ENCODE data around the gene SRGN. TPM values are rescaled to one million over a fixed set of nuclear protein-coding genes. Genes with fewer than 3 reads are reported as not detected.

SRGN gene
- total RNA-seq, 4 donors from 2014 or later, result 90.0 to 313 (median 105) TPM

GRCh38 chr10:69051303-69051702, 36.6 kb upstream of the SRGN start:
- DNase-seq (ENCODE audit: low spot score in 2 of 2), result no peak
- Histone ChIP-seq H3K4me3 (no peak overlapping the region), H3K27ac (peak overlapping the region in 2 of 4 donors; percentile 70 to 78), H3K36me3 (no peaks in the 10 kb centered on the region), H3K9me3 (no peaks in the 10 kb centered on the region), H3K4me1 (peaks cover 0 to 7% (median 3%) of the 10 kb centered on the region in 4 donors), H3K27me3 (no peaks in the 10 kb centered on the region)
- 71 to 76% methylated on average over 3 of the region's 3 CpGs for WGBS, 2 donors
- TF ChIP-seq EP300 (IDR thresholded peaks at IDR 0.05) (peak in 1 of 2 donors; percentile 55), CTCF (IDR thresholded peaks at IDR 0.05) (no peak), POLR2A (IDR thresholded peaks at IDR 0.05) (peak in 1 of 2 donors; percentile 23)

GRCh38 chr10:69051710-69052487, 36.0 kb upstream of the SRGN start:
- no peak for DNase-seq (ENCODE audit: low spot score in 2 of 2)
- Histone ChIP-seq H3K9me3 (no peaks in the 10 kb centered on the region), H3K4me3 (no peak overlapping the region), H3K36me3 (no peaks in the 10 kb centered on the region), H3K4me1 (peaks cover 0 to 13% (median 4%) of the 10 kb centered on the region in 4 donors), H3K27me3 (no peaks in the 10 kb centered on the region), H3K27ac (peak overlapping the region in 2 of 4 donors; percentile 70 to 78)
- TF ChIP-seq EP300 (IDR thresholded peaks at IDR 0.05) (peak in 1 of 2 donors; percentile 23), CTCF (IDR thresholded peaks at IDR 0.05) (no peak)
- 75% methylated on average over 10 of the region's 10 CpGs for WGBS, 2 donors

- Histone ChIP-seq H3K9me3 (no peaks in the 10 kb centered on the region), H3K4me1 (peaks cover 0 to 12% (median 4%) of the 10 kb centered on the region in 4 donors), H3K36me3 (no peaks in the 10 kb centered on the region), H3K27ac (peak overlapping the region in 2 of 4 donors; percentile 36 to 78), H3K27me3 (no peaks in the 10 kb centered on the region), H3K4me3 (no peak overlapping the region)
- TF ChIP-seq EP300 (IDR thresholded peaks at IDR 0.05) (no peak), POLR2A (IDR thresholded peaks at IDR 0.05) (no peak), CTCF (IDR thresholded peaks at IDR 0.05) (no peak)
- WGBS, 2 donors, result 68% methylated on average over 6 of the region's 6 CpGs
- no peak for DNase-seq (ENCODE audit: low spot score in 2 of 2)
These were observed 35.2 kb upstream of the SRGN start for GRCh38 chr10:69052736-69053135.

GRCh38 chr10:69055241-69055640, 32.7 kb upstream of the SRGN start:
- Histone ChIP-seq H3K36me3 (no peaks in the 10 kb centered on the region), H3K4me1 (peaks cover 0 to 12% (median 4%) of the 10 kb centered on the region in 4 donors), H3K9me3 (no peaks in the 10 kb centered on the region), H3K27me3 (no peaks in the 10 kb centered on the region), H3K27ac (no peak overlapping the region), H3K4me3 (no peak overlapping the region)
- DNase-seq (ENCODE audit: low spot score in 2 of 2), result no peak
- WGBS, 2 donors, result 83 to 92% methylated on average over 2 of the region's 2 CpGs
- TF ChIP-seq POLR2A (IDR thresholded peaks at IDR 0.05) (no peak), CTCF (IDR thresholded peaks at IDR 0.05) (no peak), EP300 (IDR thresholded peaks at IDR 0.05) (no peak)

- H3K4me1 ChIP-seq, result peaks cover 0 to 15% (median 8%) of the 10 kb centered on the region in 4 donors
- TF ChIP-seq EP300 (IDR thresholded peaks at IDR 0.05), result peak in 1 of 2 donors; percentile 28
- TF ChIP-seq POLR2A (IDR thresholded peaks at IDR 0.05), result no peak
- peak overlapping the region in 3 of 4 donors; percentile 12 to 74 (median 71) for H3K27ac ChIP-seq
- no peak for DNase-seq (ENCODE audit: low spot score in 2 of 2)
- H3K36me3 ChIP-seq, result no peaks in the 10 kb centered on the region
- H3K27me3 ChIP-seq, result no peaks in the 10 kb centered on the region
- H3K9me3 ChIP-seq, result no peaks in the 10 kb centered on the region
- 17 to 33% methylated on average over 6 to 7 of the region's 7 CpGs for WGBS, 2 donors
- H3K4me3 ChIP-seq, result no peak overlapping the region
These were observed 31.8 kb upstream of the SRGN start for GRCh38 chr10:69056129-69056528.

All from tibial nerve (tissue), 4 donors.